Measurements from ENCODE around the gene ST6GALNAC3.

Gene ST6GALNAC3

GRCh38 chr1:76669131-76669530 lies 594.6 kb downstream of the ST6GALNAC3 start:
- no peak for DNase-seq

- no peak for DNase-seq
Measured at GRCh38 chr1:76669624-76670315, 595.2 kb downstream of the ST6GALNAC3 start.

- DNase-seq = no peak
Measured at GRCh38 chr1:76674689-76675210, 600.2 kb downstream of the ST6GALNAC3 start.

GRCh38 chr1:76677416-76678405 lies 603.2 kb downstream of the ST6GALNAC3 start:
- no peak for DNase-seq

- no peak for DNase-seq
Measured at GRCh38 chr1:76679534-76680152, 605.1 kb downstream of the ST6GALNAC3 start.

GRCh38 chr1:76680651-76681050 lies 606.1 kb downstream of the ST6GALNAC3 start:
- no peak for DNase-seq

GRCh38 chr1:76682138-76682537 lies 607.6 kb downstream of the ST6GALNAC3 start:
- DNase-seq = no peak
